Type B pancreatic cell (in vitro differentiated cells): ENCODE measurements around the gene CD79A. TPM values are rescaled to one million over a fixed set of nuclear protein-coding genes. Genes with fewer than 3 reads are reported as not detected.

Experiments used
- DNase-seq: peaks from one replicate; pipeline ENCODE4 v3.0.0; 2021; ENCODE audit warnings: mixed read lengths; ENCODE audit not compliant: unreplicated experiment; ENCODE audit errors: extremely low spot score
- H3K27ac Mint-ChIP-seq: 2 replicates; pipeline ENCODE4 v1.8.0; 2021; ENCODE audit warnings: mild to moderate bottlenecking, mixed read lengths
- H3K27me3 Mint-ChIP-seq: 2 replicates; pipeline ENCODE4 v1.8.0; 2021; ENCODE audit warnings: mixed read lengths
- H3K36me3 Mint-ChIP-seq: 2 replicates; pipeline ENCODE4 v1.8.0; 2021; ENCODE audit warnings: mixed read lengths
- H3K4me1 Mint-ChIP-seq: one replicate; pipeline ENCODE4 v1.8.0; 2021; ENCODE audit warnings: mixed read lengths; ENCODE audit not compliant: unreplicated experiment
- H3K4me3 Mint-ChIP-seq: 2 replicates; pipeline ENCODE4 v1.8.0; 2021; ENCODE audit warnings: mild to moderate bottlenecking, mixed read lengths
- H3K9me3 Mint-ChIP-seq: 2 replicates; pipeline ENCODE4 v1.8.0; 2021; ENCODE audit warnings: mixed read lengths
- total RNA-seq: library from RNA; stranded (reverse); gene quantifications from 2 replicates; pipeline ENCODE4 v1.2.1, GENCODE V29; 2021; ENCODE audit warnings: low replicate concordance
- TF ChIP-seq, protein P1 (sequence below): fragments of 200-600 bp; sonication (generic); conservative IDR thresholded peaks from 2 replicates; pipeline ENCODE4 v1.5.0; 2021; ENCODE audit warnings: antibody characterized with exemption, mild to moderate bottlenecking

CD79A gene
- total RNA-seq, 1 donor from 2014 or later, result 0.48 TPM

DNA sequence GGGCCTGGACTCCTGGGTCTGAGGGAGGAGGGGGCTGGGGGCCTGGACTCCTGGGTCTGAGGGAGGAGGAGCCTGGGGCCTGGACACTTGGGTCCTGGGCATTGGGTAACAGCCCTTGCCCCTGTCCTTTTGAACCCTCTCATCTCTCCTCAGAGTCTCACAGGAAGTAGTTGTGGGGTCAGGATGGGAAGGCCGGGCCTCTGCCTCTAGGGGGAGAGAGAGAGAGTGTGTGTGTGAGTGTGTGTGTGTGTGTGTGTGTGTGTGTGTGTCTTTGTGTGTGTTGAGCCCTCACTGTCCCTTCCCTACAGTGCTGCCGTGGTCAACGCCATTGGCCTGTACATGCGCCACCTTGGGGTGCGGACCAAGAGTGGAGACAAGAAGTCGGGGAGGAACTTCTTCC, 16.8 kb downstream of the CD79A start:
- Mint-ChIP-seq H3K9me3 (no peaks in the 10 kb centered on the region), H3K27me3 (no peaks in the 10 kb centered on the region), H3K27ac (no peak overlapping the region), H3K4me1 (no peaks in the 10 kb centered on the region), H3K36me3 (peaks cover 3% of the 10 kb centered on the region), H3K4me3 (no peak overlapping the region)
- TF ChIP-seq, protein P1, sequence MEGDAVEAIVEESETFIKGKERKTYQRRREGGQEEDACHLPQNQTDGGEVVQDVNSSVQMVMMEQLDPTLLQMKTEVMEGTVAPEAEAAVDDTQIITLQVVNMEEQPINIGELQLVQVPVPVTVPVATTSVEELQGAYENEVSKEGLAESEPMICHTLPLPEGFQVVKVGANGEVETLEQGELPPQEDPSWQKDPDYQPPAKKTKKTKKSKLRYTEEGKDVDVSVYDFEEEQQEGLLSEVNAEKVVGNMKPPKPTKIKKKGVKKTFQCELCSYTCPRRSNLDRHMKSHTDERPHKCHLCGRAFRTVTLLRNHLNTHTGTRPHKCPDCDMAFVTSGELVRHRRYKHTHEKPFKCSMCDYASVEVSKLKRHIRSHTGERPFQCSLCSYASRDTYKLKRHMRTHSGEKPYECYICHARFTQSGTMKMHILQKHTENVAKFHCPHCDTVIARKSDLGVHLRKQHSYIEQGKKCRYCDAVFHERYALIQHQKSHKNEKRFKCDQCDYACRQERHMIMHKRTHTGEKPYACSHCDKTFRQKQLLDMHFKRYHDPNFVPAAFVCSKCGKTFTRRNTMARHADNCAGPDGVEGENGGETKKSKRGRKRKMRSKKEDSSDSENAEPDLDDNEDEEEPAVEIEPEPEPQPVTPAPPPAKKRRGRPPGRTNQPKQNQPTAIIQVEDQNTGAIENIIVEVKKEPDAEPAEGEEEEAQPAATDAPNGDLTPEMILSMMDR, result no peak
- DNase-seq, result no peak

- Mint-ChIP-seq H3K27me3 (no peaks in the 10 kb centered on the region), H3K4me1 (no peaks in the 10 kb centered on the region), H3K9me3 (no peaks in the 10 kb centered on the region), H3K4me3 (no peak overlapping the region), H3K36me3 (peaks cover 3% of the 10 kb centered on the region), H3K27ac (no peak overlapping the region)
- TF ChIP-seq, protein P1, result no peak
- DNase-seq, result no peak
These were observed 17.3 kb downstream of the CD79A start for GRCh38 chr19:41894350-41894749.

- no peaks in the 10 kb centered on the region for H3K9me3 Mint-ChIP-seq
- no peak overlapping the region for H3K27ac Mint-ChIP-seq
- no peaks in the 10 kb centered on the region for H3K4me1 Mint-ChIP-seq
- H3K4me3 Mint-ChIP-seq, result no peak overlapping the region
- H3K36me3 Mint-ChIP-seq, result peaks cover 3% of the 10 kb centered on the region
- no peak for DNase-seq
- no peaks in the 10 kb centered on the region for H3K27me3 Mint-ChIP-seq
- TF ChIP-seq, protein P1, result peak; percentile 55
These were observed 18.9 kb downstream of the CD79A start for GRCh38 chr19:41895745-41896580.

GRCh38 chr19:41896581-41896942, 19.5 kb downstream of the CD79A start:
- Mint-ChIP-seq H3K4me1 (no peaks in the 10 kb centered on the region), H3K27me3 (no peaks in the 10 kb centered on the region), H3K4me3 (no peak overlapping the region), H3K27ac (no peak overlapping the region), H3K36me3 (peaks cover 1% of the 10 kb centered on the region), H3K9me3 (no peaks in the 10 kb centered on the region)
- no peak for DNase-seq
- TF ChIP-seq, protein P1, result no peak

GRCh38 chr19:41897181-41897580, 20.1 kb downstream of the CD79A start:
- DNase-seq, result no peak
- Mint-ChIP-seq H3K27me3 (no peaks in the 10 kb centered on the region), H3K4me1 (no peaks in the 10 kb centered on the region), H3K27ac (no peak overlapping the region), H3K4me3 (no peak overlapping the region), H3K9me3 (no peaks in the 10 kb centered on the region), H3K36me3 (no peaks in the 10 kb centered on the region)
- TF ChIP-seq, protein P1, result no peak
